HepG2 (cell line): ENCODE data around the gene MYL9. TPM values are rescaled to one million over a fixed set of nuclear protein-coding genes. Genes with fewer than 3 reads are reported as not detected.
A peak's percentile ranks its signal among the peaks of the same experiment; 100 is the strongest.

Experiments
- ETV5 ChIP-seq: IDR thresholded peaks from 2 replicates; pipeline ENCODE4 v1.6.1; 2018; ENCODE audit warnings: missing biosample characterization, missing genetic modification reagents, inconsistent platforms, borderline replicate concordance
- IKZF5 ChIP-seq: IDR thresholded peaks from 2 replicates; pipeline ENCODE4 v1.6.1; 2018; ENCODE audit warnings: missing genetic modification reagents, mild to moderate bottlenecking, missing compliant biosample characterization
- MATR3 ChIP-seq: sonication (generic); formaldehyde crosslinking; IDR thresholded peaks from 2 replicates; pipeline ENCODE4 v1.4.0; 2020; ENCODE audit warnings: missing genetic modification reagents
- PAF1 ChIP-seq: IDR thresholded peaks from 2 replicates; pipeline ENCODE4 v1.6.1; 2016; ENCODE audit warnings: missing genetic modification reagents, missing compliant biosample characterization
- SP4 ChIP-seq: sonication (generic); formaldehyde crosslinking; IDR thresholded peaks from 2 replicates; pipeline ENCODE4 v1.8.1; 2023; ENCODE audit warnings: mild to moderate bottlenecking, missing genetic modification reagents
- TBX3 ChIP-seq: fragments of 450-650 bp; IDR thresholded peaks from 2 replicates; pipeline ENCODE4 v1.6.1; 2017; ENCODE audit warnings: antibody characterized with exemption, mild to moderate bottlenecking, inconsistent platforms, borderline replicate concordance
- ZFX ChIP-seq: sonication (generic); formaldehyde crosslinking; IDR thresholded peaks from 2 replicates; pipeline ENCODE4 v1.4.0; 2020; ENCODE audit warnings: mild to moderate bottlenecking, low read depth, missing genetic modification reagents, moderate library complexity
- ZHX2 ChIP-seq, 2 experiments: sonication (generic) in 1 of 2; formaldehyde crosslinking in 1 of 2; IDR thresholded peaks; 2 replicates each; pipeline versions ENCODE4 v1.6.1 to v1.9.0; 2014 to 2022; ENCODE audit warnings: antibody characterized with exemption in 1 of 2, borderline replicate concordance in 1 of 2, inconsistent platforms in 1 of 2, low read depth in 1 of 2, missing genetic modification reagents in 1 of 2
- ZNF350 ChIP-seq: sonication (generic); formaldehyde crosslinking; IDR thresholded peaks from 2 replicates; pipeline ENCODE4 v1.4.0; 2020; ENCODE audit warnings: mild to moderate bottlenecking, low read depth, missing genetic modification reagents, borderline replicate concordance
- ZNF432 ChIP-seq: sonication (generic); formaldehyde crosslinking; IDR thresholded peaks from 2 replicates; pipeline ENCODE4 v1.5.0; 2020; ENCODE audit warnings: missing genetic modification reagents, mild to moderate bottlenecking, borderline replicate concordance
- ZNF563 ChIP-seq: sonication (generic); formaldehyde crosslinking; IDR thresholded peaks from 2 replicates; pipeline ENCODE4 v1.8.0; 2022; ENCODE audit warnings: mild to moderate bottlenecking, moderate library complexity, missing genetic modification reagents
- ZNF646 ChIP-seq: sonication (generic); formaldehyde crosslinking; IDR thresholded peaks from 2 replicates; pipeline ENCODE4 v1.9.0; 2021; ENCODE audit warnings: mild to moderate bottlenecking, missing genetic modification reagents
- ZNF780A ChIP-seq: sonication (generic); formaldehyde crosslinking; IDR thresholded peaks from 2 replicates; pipeline ENCODE4 v1.8.0; 2022; ENCODE audit warnings: mild to moderate bottlenecking, missing genetic modification reagents, moderate library complexity
- ZSCAN21 ChIP-seq: sonication (generic); formaldehyde crosslinking; IDR thresholded peaks from 2 replicates; pipeline ENCODE4 v1.8.0; 2022; ENCODE audit warnings: mild to moderate bottlenecking, missing genetic modification reagents, moderate library complexity, borderline replicate concordance
- ZSCAN31 ChIP-seq: sonication (generic); formaldehyde crosslinking; IDR thresholded peaks from 2 replicates; pipeline ENCODE4 v1.5.0; 2020; ENCODE audit warnings: low read depth, mild to moderate bottlenecking, missing genetic modification reagents
- polyA plus RNA-seq, 8 experiments: library from polyadenylated mRNA; depleted of rRNA in 3 of 8; stranded (reverse) in 7 of 8; unstranded in 1 of 8; fragments of >200 nt; fragmentation: Illumina TruSeq in 4 of 8; extraction: Trizol in 4 of 8; gene quantifications; 2 replicates each; pipeline versions ENCODE4 v1.2.1 to v1.2.3, GENCODE V29; 2011 to 2016; ENCODE audit warnings: low read depth in 4 of 8, missing spikeins in 1 of 8, mixed read lengths in 1 of 8; ENCODE audit not compliant: insufficient read depth in 1 of 8
- total RNA-seq, 5 experiments: library from RNA; depleted of rRNA; stranded (reverse); fragments of >200 nt; fragmentation: Illumina TruSeq; extraction: Trizol; gene quantifications; 2 replicates each; pipeline ENCODE4 v1.2.3, GENCODE V29; 2016; ENCODE audit warnings: low read depth in 1 of 5

Gene MYL9
- total and polyA plus RNA-seq, 2 of the 13 experiments (the other 11 are each of a cell fraction or from before 2014, with no cell fraction given): 0.87 to 2.2 TPM

- TF ChIP-seq IKZF5 (CRISPR knock-in tag) (peak; percentile 84), ZSCAN21 (CRISPR knock-in tag) (peak; percentile 70), ETV5 (peak; percentile 98), ZSCAN31 (CRISPR knock-in tag) (no peak), ZNF350 (CRISPR knock-in tag) (peak; percentile 90), ZNF432 (0 out of 2 replicates have a peak, but pooled peaks have one; percentile 48), ZFX (CRISPR knock-in tag) (peak; percentile 94), ZNF646 (no peak), PAF1 (CRISPR knock-in tag) (no peak), ZNF780A (no peak), MATR3 (CRISPR knock-in tag) (no peak), ZHX2 (IDR thresholded peaks at IDR 0.05; ENCODE audit: low read depth) (peak; percentile 64; the same call in 1 of the 2 replicates), ZHX2 (CRISPR knock-in tag; IDR thresholded peaks at IDR 0.05; ENCODE audit: borderline replicate concordance) (no peak; the same call in 1 of the 2 replicates), ZNF563 (CRISPR knock-in tag) (peak; percentile 73; the same call in 1 of the 2 replicates), TBX3 (no peak), SP4 (CRISPR knock-in tag) (peak; percentile 95)
These were observed 31.9 kb downstream of the MYL9 start, which contains the start of gene TGIF2 (continued) for GRCh38 chr20:36573103-36573797.
